Right forelimb (tissue), 1 donor: ENCODE results near the gene MACF1.

Experiments used
- DNase-seq: peaks from one replicate; pipeline ENCODE4 v3.0.0-alpha.2; 2018

Gene MACF1

GRCh38 chr1:39317910-39318633 is 113.6 kb downstream of the MACF1 start:
- no peak for DNase-seq

GRCh38 chr1:39321979-39322378 is 117.5 kb downstream of the MACF1 start:
- DNase-seq = no peak

- DNase-seq = no peak
Observed at GRCh38 chr1:39322431-39322830, 117.9 kb downstream of the MACF1 start.

DNA sequence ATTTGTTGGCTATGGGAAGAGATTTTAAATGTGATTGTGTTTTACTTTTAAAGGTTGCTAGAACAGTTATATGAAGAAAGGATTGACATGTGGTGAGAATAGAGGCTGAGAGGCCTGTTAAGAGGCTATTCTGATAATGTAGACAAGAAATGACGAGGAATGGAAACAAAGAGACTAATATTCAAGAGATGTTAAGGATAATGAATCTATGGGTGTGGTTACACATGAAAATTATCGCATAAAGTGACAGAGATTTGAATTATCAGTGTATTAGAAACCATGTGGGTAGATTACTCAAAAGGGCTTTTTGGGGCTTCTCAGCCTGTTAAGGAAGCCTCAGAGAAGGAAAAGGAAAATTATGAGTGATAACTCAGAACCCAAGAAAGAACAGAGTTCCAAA is 120.4 kb downstream of the MACF1 start:
- DNase-seq = no peak

GRCh38 chr1:39326836-39327235 is 122.3 kb downstream of the MACF1 start:
- DNase-seq = no peak

DNA sequence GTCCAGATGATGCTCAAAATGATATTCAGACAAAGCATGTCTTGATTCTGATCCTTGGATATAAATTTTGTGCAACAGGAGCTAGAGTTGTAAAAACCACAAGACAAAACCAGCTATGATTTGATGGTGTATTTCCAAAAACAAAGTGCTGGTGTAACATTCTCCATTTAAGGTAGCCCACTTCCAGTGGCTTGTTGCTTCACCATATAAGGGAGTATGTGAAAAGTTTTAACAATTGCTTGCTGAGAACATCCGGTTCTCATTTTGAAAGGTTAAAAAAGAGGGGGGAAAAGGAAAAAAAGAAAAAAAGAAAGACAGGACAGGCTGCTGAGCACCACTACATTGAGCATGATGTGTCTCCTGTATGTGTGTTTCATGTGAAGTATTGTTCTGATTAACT is 123.6 kb downstream of the MACF1 start:
- DNase-seq = no peak

DNA sequence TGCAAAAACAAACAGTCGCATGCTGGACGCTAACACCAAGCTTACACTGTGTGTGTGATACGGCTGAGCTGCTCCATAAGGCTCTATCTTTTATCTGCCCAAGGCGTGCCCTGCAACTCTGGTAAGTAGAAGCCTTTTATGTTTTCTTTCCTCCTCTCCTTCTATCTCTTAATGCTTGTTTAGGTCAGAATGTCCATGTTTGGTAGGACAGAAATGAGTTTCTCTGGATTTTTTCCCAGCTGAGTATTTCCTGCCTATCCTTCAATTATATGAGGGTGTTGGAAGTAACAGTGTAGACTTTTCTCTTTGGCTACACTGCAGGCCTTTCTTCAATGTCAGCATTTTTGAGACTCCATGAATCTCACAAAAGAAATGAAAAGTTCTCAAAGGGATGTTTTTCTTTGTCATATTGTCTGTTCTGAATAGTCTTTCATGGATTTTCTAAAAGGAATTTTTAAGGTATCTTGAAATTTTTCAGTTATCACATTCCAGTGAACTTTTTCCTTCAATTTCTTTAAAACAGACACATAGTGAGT is 124.2 kb downstream of the MACF1 start:
- DNase-seq = no peak

- DNase-seq = no peak
Observed at GRCh38 chr1:39331647-39332046, 127.2 kb downstream of the MACF1 start.

DNA sequence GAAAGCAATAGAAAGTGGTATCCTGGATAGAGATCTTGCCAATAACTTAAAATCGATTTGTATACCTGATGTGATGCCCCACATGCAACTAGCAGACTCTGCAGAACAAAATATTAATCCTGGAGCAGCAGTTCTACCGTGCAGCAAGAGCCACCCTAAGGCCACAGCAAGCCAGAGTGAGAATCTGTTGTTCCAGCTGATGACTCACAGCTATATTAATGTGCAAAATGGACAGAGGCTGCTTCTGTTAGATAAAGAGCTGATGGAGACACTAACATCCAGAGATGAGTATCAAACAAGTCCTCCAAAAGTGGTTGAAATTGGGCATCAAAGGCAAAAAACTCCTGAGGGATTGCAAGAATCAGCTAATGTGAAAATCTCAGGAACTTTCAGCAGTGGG is 127.8 kb downstream of the MACF1 start:
- no peak for DNase-seq

DNA sequence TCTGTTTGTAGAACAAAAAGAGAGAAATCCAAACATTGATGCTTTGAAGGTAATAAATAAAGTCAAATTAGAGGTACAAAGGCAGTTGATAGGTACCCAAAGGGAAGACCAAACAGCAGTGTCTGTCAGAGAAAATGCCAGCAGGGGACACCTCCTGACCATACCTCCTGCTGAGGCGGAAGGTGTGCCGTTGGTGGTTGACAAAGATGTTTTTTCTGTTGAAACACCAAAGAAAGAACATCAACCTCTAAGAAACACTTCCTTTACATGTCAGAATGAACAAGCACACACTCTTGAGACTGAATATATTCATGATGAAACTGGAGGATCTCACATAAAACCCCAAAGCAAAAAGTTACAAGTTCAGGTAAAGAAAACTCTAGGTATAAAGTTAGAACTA is 128.3 kb downstream of the MACF1 start:
- no peak for DNase-seq

DNA sequence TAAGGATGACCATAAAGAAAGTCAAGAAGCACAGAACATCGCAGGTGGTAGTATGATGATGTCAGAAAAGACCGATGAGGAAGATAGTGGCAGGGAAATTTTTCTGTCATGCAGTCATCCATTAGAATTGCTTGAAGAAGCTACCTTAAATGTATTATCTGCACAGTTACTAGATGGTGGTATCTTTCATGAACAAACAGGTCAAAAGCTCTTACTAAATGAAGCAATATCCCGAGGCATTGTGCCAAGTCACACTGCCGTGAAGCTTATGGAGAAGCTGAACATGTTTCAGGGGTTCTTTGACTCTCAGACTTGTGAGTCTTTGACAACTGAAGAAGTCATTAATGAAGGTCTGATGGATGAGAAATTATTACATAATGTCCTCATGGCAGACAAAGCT is 128.8 kb downstream of the MACF1 start:
- DNase-seq = no peak

GRCh38 chr1:39335216-39335615 is 130.7 kb downstream of the MACF1 start:
- DNase-seq = no peak

DNA sequence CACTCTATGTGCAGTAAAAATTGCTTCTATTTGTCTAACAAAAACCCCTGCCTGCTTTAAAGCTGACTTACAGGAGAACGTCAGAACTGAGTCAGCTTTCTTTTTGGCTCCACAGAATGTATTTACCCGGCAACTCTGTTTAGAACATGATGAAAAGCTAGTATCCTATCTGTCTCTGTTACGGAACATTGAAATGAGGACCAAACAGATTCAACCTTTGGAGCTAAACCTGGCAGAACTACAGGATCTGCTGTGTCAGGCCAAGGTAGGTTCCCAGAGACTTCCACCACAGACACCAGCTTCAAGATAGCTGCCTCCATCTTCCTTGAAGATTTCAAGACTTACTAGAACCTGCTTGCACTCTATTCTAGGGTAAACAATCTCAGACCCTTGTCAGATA is 132.6 kb downstream of the MACF1 start:
- DNase-seq = no peak

- DNase-seq = no peak
Observed at GRCh38 chr1:39342776-39343175, 138.3 kb downstream of the MACF1 start.

DNA sequence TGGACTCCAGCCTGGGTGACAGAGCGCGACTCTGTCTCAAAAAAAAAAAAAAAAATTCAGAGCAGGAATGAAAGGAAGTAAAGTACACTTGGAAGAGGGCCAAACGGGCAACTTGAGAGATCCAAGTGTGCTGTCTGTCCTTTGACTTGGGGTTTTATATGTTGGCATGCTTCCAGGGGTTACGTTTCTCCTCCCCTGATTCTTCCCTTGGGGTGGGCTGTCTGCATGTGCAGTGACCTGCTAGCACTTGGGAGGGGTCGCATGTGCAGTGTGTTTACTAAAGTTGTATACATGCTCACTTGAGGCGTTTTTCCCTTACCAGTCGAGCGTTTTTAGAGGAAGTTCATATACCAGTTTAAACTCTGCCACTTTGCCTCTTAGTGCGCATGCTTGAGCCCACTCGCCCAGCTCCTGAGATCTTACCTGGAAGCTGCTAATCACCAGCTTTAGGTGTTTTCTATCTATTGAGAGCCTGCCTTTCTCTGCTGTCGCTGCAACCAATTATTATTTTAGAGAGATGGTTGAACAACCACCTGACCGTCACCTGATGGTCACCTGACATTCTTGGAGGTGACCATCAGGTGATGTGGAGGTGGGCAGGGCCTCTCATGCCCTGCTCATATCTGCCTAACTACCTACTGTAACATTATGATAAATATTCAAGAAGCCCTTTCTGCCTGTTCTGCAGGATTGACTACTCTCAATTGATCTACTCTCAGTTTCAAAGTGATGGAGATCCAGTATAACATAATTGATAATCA is 140.1 kb downstream of the MACF1 start:
- DNase-seq = no peak

DNA sequence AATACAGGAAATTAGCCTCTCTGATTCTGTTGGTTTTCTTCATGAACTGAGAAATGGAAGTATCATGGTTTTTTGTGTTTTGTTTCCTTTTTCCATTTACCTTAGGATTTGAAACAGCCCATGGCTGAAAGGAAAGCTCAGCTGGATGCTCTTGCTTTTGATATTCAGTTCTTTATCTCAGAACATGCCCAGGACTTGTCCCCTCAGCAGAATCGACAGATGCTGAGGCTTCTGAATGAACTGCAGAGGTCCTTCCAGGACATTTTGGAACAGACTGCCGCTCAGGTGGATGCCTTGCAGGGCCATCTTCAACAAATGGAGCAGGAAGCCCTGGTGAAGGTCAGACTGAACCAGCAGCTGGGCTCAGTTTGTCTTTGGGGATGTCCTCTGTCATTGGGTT is 142.4 kb downstream of the MACF1 start:
- DNase-seq = no peak

- no peak for DNase-seq
Observed at GRCh38 chr1:39348278-39348677, 143.8 kb downstream of the MACF1 start.

DNA sequence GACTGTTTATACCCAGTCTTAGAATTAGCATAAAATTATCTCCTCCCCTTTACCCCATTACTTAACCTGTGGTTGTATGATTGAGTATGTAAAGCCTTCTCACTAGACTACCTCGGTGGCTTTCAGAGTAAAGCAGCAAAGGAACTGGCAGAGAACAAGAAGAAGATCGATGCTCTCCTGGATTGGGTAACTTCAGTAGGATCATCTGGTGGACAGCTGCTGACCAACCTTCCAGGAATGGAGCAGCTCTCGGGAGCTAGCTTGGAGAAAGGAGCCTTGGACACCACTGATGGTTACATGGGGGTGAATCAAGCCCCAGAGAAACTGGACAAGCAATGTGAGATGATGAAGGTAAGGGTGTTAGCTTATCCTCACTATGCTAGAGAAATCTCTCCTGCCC is 148.4 kb downstream of the MACF1 start:
- no peak for DNase-seq

DNA sequence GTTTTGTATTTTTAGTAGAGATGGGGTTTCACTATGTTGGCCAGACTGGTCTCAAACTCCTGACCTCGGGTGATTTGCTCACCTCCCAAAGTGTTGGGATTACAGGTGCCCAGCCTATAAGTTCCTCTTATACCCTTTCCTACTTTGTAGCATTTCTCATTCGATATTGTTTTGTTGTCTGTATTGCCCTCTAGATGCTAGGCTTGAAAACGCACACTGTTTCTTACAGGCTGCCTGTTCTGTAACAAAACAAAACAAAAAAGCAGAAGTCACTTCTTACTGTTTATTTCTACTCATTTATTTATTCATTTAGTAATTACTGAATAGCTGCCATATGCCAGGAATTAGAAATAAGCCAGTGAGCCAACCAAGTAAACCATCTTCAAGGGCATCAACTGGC is 150.1 kb downstream of the MACF1 start:
- no peak for DNase-seq

DNA sequence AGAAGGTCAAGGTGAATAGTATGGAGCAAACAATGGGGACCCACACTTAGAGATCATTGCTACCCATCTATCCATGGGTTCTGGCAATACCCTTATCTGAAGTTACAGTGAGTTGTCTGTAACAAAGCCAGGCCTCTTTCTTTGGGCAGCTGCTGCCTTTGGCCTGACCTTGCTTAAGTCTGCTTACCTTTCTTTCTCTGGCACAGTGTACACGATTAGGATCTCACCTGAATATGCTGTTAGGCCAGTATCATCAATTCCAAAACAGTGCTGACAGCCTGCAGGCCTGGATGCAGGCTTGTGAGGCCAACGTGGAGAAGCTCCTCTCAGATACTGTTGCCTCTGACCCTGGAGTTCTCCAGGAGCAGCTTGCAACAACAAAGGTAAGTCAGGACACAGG is 154.0 kb downstream of the MACF1 start:
- no peak for DNase-seq

GRCh38 chr1:39359028-39359570 is 154.6 kb downstream of the MACF1 start:
- no peak for DNase-seq

DNA sequence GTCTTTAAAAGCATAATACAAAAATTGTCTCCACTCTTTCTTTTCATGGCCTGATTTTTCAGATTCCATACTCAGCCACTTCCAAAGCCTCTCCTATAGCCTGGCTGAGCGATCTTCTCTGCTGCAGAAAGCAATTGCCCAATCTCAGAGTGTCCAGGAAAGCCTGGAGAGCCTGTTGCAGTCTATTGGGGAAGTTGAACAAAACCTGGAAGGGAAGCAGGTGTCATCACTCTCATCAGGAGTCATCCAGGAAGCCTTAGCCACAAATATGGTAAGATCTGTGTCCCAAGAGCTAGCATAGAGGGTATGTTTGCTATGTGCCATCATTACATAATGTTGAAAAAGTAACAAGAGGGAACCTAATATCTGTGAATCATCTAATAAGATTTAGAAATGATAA is 156.2 kb downstream of the MACF1 start:
- DNase-seq = no peak

GRCh38 chr1:39361446-39361845 is 157.0 kb downstream of the MACF1 start:
- no peak for DNase-seq

DNA sequence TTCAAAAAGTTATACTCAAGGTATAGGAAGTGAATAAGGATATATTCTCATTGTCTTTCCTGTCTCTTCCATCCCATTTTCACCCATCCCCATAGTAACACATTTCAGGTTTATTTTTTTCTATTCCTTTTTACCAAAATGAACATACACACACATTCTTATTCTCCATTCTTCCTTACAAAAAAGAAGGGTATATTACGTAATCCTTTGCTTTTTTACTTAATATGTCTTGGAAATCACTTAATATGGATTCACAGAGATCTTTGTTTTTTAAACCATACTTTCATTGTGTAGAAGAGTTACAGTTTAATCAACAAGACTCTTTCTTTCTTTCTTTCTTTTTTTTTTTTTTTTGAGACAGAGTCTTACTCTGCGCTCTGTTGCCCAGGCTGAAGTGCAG is 158.8 kb downstream of the MACF1 start:
- no peak for DNase-seq
